ENCODE measurements around the gene PHC2. TPM values are rescaled to one million over a fixed set of nuclear protein-coding genes. Genes with fewer than 3 reads are reported as not detected.
A peak's percentile ranks its signal among the peaks of the same experiment; 100 is the strongest.
"Not testable (repeated sequence)": the region's sequence is repeated elsewhere in the genome, so short reads cannot be mapped to it uniquely, and the experiment has no call there.

The PHC2 gene
- total RNA-seq, 1 donor from 2014 or later, result 121 TPM

GRCh38 chr1:33316601-33317000 is 114.3 kb downstream of the PHC2 start:
- no peak for DNase-seq (ENCODE audit: low spot score)

- no peak for DNase-seq (ENCODE audit: low spot score)
Observed at GRCh38 chr1:33314416-33314815, 116.5 kb downstream of the PHC2 start.

- no peak for DNase-seq (ENCODE audit: low spot score)
Observed at GRCh38 chr1:33312413-33312749, 118.5 kb downstream of the PHC2 start.

GRCh38 chr1:33311706-33312412 is 119.0 kb downstream of the PHC2 start:
- no peak for DNase-seq (ENCODE audit: low spot score)

- DNase-seq (ENCODE audit: low spot score), result no peak
Observed at GRCh38 chr1:33310702-33311101, 120.2 kb downstream of the PHC2 start.

- DNase-seq (ENCODE audit: low spot score), result not testable (repeated sequence)
Observed at GRCh38 chr1:33309351-33309750, 121.5 kb downstream of the PHC2 start.

- no peak for DNase-seq (ENCODE audit: low spot score)
Observed at GRCh38 chr1:33307494-33307864, 123.4 kb downstream of the PHC2 start.

GRCh38 chr1:33306653-33307493 is 124.0 kb downstream of the PHC2 start:
- no peak for DNase-seq (ENCODE audit: low spot score)

GRCh38 chr1:33305816-33306652 is 124.9 kb downstream of the PHC2 start:
- no peak for DNase-seq (ENCODE audit: low spot score)

- DNase-seq (ENCODE audit: low spot score), result no peak
Observed at GRCh38 chr1:33305016-33305415, 125.9 kb downstream of the PHC2 start.

GRCh38 chr1:33302325-33302724 is 128.6 kb downstream of the PHC2 start:
- DNase-seq (ENCODE audit: low spot score), result no peak

GRCh38 chr1:33301273-33301984 is 129.5 kb downstream of the PHC2 start:
- DNase-seq (ENCODE audit: low spot score), result no peak

GRCh38 chr1:33300673-33301072 is 130.2 kb downstream of the PHC2 start:
- peak; percentile 25 for DNase-seq (ENCODE audit: low spot score)

GRCh38 chr1:33299461-33300155 is 131.3 kb downstream of the PHC2 start:
- DNase-seq (ENCODE audit: low spot score), result no peak

GRCh38 chr1:33298623-33299277 is 132.1 kb downstream of the PHC2 start:
- DNase-seq (ENCODE audit: low spot score), result peak; percentile 56

- no peak for DNase-seq (ENCODE audit: low spot score)
Observed at GRCh38 chr1:33297911-33298622, 132.8 kb downstream of the PHC2 start.

GRCh38 chr1:33296824-33297223 is 134.1 kb downstream of the PHC2 start:
- no peak for DNase-seq (ENCODE audit: low spot score)

- DNase-seq (ENCODE audit: low spot score), result no peak
Observed at GRCh38 chr1:33296082-33296458, 134.8 kb downstream of the PHC2 start.

GRCh38 chr1:33295450-33296081 is 135.3 kb downstream of the PHC2 start:
- peak; percentile 90 for DNase-seq (ENCODE audit: low spot score)

All from mucosa of gallbladder (tissue), 1 donor.